ENCODE data around the gene ARL8B. TPM values are rescaled to one million over a fixed set of nuclear protein-coding genes. Genes with fewer than 3 reads are reported as not detected.

ARL8B gene
- total and polyA plus RNA-seq, 4 donors, result 20.2 to 36.2 (median 24.2) TPM

- 70% methylated on average over 4 of the region's 4 CpGs for WGBS
- TF ChIP-seq FOXA1 (IDR thresholded peaks at IDR 0.05) (no peak), RXRA (IDR thresholded peaks at IDR 0.05) (no peak), TAF1 (conservative IDR thresholded peaks at IDR 0.05) (no peak), GABPA (IDR thresholded peaks at IDR 0.05 in 1 of 2, conservative IDR thresholded peaks at IDR 0.05 in 1 of 2) (no peak), YY1 (IDR thresholded peaks at IDR 0.05) (no peak), RAD21 (IDR thresholded peaks at IDR 0.05) (no peak), EGR1 (IDR thresholded peaks at IDR 0.05; ENCODE audit: low read depth in 2 of 2) (no peak), REST (IDR thresholded peaks at IDR 0.05) (no peak), MAX (IDR thresholded peaks at IDR 0.05) (no peak), JUND (IDR thresholded peaks at IDR 0.05) (no peak), ZBTB33 (IDR thresholded peaks at IDR 0.05) (no peak), CTCF (IDR thresholded peaks at IDR 0.05; ENCODE audit: low read depth, low read length, missing input control) (no peak), FOXA2 (IDR thresholded peaks at IDR 0.05) (no peak)
- Histone ChIP-seq H3K9me3 (ENCODE audit: control insufficient read depth in 4 of 4, low read length in 3 of 4) (no peaks in the 10 kb centered on the region), H3K4me3 (ENCODE audit: low read depth in 1 of 3, low read length in 3 of 3) (no peak overlapping the region), H3K27ac (ENCODE audit: low read depth in 1 of 2, low read length in 2 of 2) (no peak overlapping the region), H3K36me3 (ENCODE audit: control insufficient read depth in 4 of 4, insufficient read depth in 3 of 4, low read depth in 1 of 4, low read length in 3 of 4) (no peaks in the 10 kb centered on the region), H3K4me1 (ENCODE audit: control insufficient read depth in 4 of 4, insufficient read depth in 4 of 4, low read length in 3 of 4) (no peaks in the 10 kb centered on the region), H3K27me3 (ENCODE audit: control insufficient read depth in 4 of 4, insufficient read depth in 4 of 4, low read length in 3 of 4) (peaks cover 0 to 5% (median 0%) of the 10 kb centered on the region in 4 donors), H3K9ac (ENCODE audit: low read depth in 1 of 2, low read length in 2 of 2) (no peak overlapping the region)
- DNase-seq (ENCODE audit: low spot score), result no peak
These were observed 34.9 kb upstream of the ARL8B start for GRCh38 chr3:5087209-5087608.

GRCh38 chr3:5090197-5090596, 31.9 kb upstream of the ARL8B start:
- H3K4me3 ChIP-seq (ENCODE audit: low read depth in 1 of 3, low read length in 3 of 3), result no peak overlapping the region
- WGBS, result 63% methylated on average over 5 of the region's 5 CpGs
- TF ChIP-seq YY1 (IDR thresholded peaks at IDR 0.05) (no peak), HNF4A (conservative IDR thresholded peaks at IDR 0.05) (no peak), MAX (IDR thresholded peaks at IDR 0.05) (no peak), GABPA (IDR thresholded peaks at IDR 0.05 in 1 of 2, conservative IDR thresholded peaks at IDR 0.05 in 1 of 2) (no peak), FOXA1 (IDR thresholded peaks at IDR 0.05) (no peak), HNF4G (IDR thresholded peaks at IDR 0.05) (no peak), ATF3 (IDR thresholded peaks at IDR 0.05) (no peak), CTCF (IDR thresholded peaks at IDR 0.05; ENCODE audit: low read depth, low read length, missing input control) (no peak)

More at GRCh38 chr3:5090197-5090596, 31.9 kb upstream of the ARL8B start:
- Histone ChIP-seq H3K4me1 (ENCODE audit: control insufficient read depth in 4 of 4, insufficient read depth in 4 of 4, low read length in 3 of 4) (no peaks in the 10 kb centered on the region), H3K9me3 (ENCODE audit: control insufficient read depth in 4 of 4, low read length in 3 of 4) (no peaks in the 10 kb centered on the region), H3K36me3 (ENCODE audit: control insufficient read depth in 4 of 4, insufficient read depth in 3 of 4, low read depth in 1 of 4, low read length in 3 of 4) (no peaks in the 10 kb centered on the region), H3K9ac (ENCODE audit: low read depth in 1 of 2, low read length in 2 of 2) (no peak overlapping the region), H3K27me3 (ENCODE audit: control insufficient read depth in 4 of 4, insufficient read depth in 4 of 4, low read length in 3 of 4) (peaks cover 0 to 5% (median 0%) of the 10 kb centered on the region in 4 donors), H3K27ac (ENCODE audit: low read depth in 1 of 2, low read length in 2 of 2) (no peak overlapping the region)
- DNase-seq (ENCODE audit: low spot score), result no peak

Data from liver (tissue), 9 donors.